GM21529 (cell line): Measurements from ENCODE around the gene ARID3B.
"Not testable (repeated sequence)": the region's sequence is repeated elsewhere in the genome, so short reads cannot be mapped to it uniquely, and the experiment has no call there.

ENCODE experiments used
- ATAC-seq: cut with Tn5 transposase; IDR thresholded peaks from one replicate; pipeline ENCODE4 v1.9.1; 2021; ENCODE audit not compliant: unreplicated experiment

ARID3B gene

GRCh38 chr15:74565381-74566085 is 24.5 kb downstream of the ARID3B start:
- no peak for ATAC-seq

- no peak for ATAC-seq
Observed at GRCh38 chr15:74568594-74568993, 27.6 kb downstream of the ARID3B start.

DNA sequence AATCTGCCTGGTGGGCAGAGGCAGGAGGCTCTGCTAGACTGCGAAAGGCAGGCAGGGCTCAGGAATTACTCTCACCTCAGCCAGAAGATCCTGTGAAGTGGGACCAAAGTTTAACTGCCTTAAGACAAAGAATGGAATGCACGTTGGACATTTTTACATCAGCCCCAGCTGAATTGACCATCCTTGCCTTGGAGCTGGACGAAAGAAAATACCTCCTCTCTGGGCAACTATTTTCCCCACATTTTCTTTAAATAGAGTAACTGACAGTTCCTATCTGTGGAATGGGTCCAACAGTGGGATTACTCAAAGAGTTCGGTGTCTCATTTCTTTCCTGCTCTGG is 28.7 kb downstream of the ARID3B start:
- ATAC-seq = no peak

DNA sequence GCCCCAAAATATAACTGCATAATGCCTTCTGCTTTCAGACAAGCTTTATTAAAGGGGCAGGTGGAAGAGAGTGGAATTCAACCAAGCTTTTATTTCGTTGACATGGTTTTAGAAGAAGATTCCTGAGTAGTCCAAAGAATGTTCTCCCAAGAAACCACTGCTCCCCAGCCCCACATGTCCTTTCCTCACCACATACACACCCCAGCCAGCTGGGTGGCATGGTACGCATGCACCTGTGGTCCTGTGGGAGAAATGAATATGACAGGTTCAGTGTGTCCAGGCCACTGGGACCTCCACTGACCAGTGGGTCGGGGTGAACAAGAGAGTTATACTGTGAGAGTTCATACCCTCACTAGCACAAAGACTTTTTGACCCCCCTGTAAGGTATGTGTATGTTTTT is 30.2 kb downstream of the ARID3B start:
- ATAC-seq = no peak

DNA sequence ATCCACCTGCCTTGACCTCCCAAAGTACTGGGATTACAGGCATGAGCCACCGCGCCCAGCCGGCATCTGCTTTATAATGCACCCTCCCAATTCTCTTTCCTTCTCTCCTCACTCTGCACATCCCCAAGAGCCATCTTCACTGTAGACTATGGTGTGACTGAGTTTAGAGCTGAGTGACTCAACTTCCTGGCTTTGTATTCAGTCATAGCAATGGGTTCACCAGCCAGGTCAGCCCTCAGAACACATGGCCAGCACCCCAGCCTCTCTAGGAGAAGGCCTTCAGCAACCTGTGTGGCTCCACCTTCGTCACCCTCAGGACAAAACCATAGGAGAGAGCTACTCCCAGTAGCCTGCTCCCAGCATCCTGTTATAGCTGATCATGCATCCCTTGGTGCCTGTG is 33.0 kb downstream of the ARID3B start:
- no peak for ATAC-seq

DNA sequence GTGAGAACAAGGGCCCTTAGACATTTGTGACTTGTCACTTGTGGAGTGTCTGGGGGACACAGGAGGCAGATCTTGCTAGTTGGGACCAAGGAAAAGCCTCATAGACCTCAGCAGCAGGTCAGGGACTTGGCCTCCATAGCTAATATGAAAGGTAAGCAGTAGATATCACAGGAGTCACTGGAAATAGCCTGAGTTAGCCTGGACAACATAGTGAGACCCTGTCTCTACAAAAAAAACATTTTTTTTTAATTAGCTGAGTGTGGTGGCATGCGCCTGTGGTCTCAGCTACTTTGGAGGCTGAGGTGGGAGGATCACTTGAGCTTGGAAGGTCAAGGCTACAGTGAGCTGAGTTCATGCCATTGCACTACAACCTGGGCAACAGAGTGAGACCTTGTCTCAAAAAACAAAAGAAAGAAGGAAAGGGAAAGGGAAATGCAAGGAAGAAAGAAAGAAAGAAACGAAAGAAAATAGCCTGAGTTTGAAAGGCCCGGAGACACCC is 37.5 kb downstream of the ARID3B start:
- ATAC-seq = no peak

GRCh38 chr15:74579001-74579400 is 38.0 kb downstream of the ARID3B start:
- no peak for ATAC-seq

DNA sequence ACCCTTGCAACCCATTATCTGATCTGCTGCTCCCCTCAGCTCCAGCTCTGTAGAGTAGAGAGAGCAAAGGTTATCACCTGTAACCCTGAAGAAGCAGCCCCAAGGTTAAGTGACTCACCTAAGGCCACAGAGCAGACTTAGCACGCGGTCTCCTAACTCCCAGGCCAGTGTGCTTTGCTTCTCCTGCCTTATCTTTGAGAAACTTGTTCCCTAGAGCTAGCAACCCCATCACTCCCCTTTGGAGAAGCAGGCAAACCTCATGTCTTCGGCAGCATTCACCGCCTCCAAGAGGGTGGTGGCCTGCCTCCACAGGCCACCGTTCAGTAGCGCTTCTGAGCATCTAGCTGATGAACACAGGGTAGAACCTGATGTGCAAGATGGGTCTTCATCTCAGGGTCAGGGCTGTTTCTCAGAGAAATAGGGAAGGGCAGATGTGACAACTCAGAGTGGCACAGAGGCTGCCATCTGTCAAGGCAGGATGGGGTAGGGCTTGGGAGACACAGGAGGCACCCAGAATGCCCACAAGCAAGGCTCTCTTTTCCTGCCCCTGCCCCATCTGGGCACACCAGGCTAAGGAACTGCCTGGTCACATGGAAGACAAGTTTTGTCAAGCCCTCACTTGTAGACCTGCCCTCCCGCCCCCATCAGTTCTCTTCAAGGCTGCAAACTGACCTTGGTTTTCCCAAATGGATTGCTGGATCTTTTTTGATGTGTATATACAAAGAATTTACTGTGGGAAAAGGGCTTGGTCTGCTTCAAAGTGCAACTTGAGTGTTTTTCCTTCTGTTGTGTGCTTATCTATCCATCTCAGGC is 39.7 kb downstream of the ARID3B start:
- ATAC-seq = no peak

DNA sequence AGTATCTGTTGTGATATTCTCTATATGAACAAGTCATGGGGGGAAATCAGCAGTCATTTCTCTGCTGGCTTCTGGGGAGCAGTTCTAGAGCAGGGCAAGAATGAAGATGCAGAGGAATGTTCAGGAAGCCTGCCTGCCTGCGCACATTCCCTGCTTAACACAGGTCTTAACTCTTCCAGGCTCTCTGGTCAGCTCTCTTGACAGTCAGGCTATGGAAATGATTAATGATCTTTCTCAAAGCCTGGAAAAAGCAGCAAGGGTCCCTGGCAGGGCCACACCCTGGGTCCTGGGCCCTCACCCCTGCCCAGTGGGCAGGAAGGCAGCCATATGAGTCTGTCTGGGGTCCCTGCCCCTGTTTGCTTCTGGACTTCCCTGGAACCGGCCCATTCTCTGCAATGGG is 43.2 kb downstream of the ARID3B start:
- no peak for ATAC-seq

DNA sequence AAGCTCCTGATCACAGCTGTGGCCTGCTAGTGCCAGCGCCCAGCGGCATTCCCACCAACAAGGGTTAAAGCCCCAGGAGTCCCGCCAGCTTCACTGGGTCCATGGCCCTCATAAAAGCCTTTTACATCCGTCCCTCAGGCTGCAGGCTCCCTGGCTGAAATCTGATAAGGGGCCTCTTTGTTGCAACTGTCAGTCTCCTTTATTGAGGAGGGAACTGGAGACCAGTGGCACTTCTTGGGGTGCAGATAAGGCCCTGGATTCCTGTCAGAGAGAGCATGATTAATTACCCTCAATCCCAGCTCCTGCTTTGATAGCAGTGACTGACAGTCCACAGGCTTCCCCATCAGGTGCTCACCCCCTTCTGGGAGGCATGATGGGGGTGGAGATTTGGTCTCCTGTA is 43.8 kb downstream of the ARID3B start:
- ATAC-seq = no peak

GRCh38 chr15:74585191-74585590 is 44.2 kb downstream of the ARID3B start:
- ATAC-seq = no peak

- no peak for ATAC-seq
Observed at GRCh38 chr15:74585857-74586256, 44.8 kb downstream of the ARID3B start.

- ATAC-seq = no peak
Observed at GRCh38 chr15:74589826-74590225, 48.8 kb downstream of the ARID3B start.

DNA sequence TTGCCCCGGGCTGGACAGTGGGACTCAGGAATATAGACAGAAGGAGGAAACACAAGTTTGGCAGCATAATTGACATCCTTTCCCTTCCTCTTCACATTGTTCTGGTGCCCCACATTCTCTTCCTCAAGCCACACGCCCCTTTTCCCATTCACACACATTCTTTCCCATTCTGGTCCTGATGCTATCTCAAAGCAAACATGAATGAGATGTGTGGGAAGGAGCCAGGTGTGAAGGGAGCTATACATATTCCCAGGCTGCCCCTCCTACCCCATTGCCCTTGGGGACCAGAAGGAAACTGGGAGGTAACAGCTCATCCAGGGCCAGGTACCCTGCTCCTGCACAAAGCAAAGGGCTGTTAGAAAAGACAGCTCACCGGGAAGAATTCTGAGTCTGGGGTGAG is 51.2 kb downstream of the ARID3B start:
- ATAC-seq = no peak

- ATAC-seq = no peak
Observed at GRCh38 chr15:74593122-74593521, 52.1 kb downstream of the ARID3B start.

DNA sequence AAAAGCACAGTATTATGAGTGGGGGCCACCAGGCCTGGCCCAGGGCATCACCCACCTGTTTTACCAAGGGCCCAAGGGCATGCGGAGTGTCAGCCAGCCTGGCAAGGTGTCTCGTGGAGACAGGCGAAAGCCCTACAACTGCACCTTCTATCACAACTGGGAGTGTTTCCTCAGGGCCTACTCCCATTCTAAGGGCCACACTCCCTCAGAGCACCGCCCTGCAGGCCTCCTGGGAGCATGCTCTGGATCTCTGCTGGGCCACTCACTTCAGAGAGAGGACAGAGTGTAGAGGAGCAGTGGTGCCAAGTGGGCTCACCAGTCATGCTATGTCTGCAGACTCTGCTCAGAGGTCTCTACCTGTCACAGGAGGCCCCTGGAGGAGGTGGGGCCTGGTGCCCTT is 53.4 kb downstream of the ARID3B start:
- ATAC-seq = no peak

GRCh38 chr15:74595271-74595670 is 54.3 kb downstream of the ARID3B start:
- no peak for ATAC-seq

GRCh38 chr15:74596736-74597135 is 55.7 kb downstream of the ARID3B start:
- not testable (repeated sequence) for ATAC-seq

DNA sequence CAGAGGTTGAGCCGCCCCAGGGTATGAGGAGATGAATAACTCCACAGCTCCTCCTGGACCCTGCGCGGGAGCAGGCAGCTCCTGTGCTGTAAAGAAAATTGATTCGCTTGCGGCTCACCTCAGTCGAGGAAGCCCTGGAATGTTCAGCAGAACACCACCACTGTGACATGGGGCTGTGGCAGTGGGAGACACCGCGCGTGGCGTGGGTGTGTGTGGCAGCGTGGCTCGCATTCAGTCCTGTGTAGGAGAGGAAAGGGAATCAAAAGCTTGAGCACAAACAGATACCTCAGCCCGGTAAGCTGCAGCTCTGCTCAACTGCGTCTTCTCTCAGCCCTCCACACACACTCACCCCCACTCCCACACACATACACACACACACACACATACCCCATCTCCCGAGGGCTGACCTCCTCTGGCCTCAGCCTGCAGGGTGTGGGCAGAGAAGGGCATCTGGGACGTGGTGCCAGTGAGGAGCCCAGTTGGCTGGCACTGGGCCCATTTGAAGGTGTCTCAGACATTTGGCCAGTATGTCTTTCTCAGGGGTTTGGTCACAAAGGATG is 56.2 kb downstream of the ARID3B start:
- ATAC-seq = not testable (repeated sequence)

GRCh38 chr15:74598126-74598842 is 57.3 kb downstream of the ARID3B start:
- peak; percentile 93 for ATAC-seq

DNA sequence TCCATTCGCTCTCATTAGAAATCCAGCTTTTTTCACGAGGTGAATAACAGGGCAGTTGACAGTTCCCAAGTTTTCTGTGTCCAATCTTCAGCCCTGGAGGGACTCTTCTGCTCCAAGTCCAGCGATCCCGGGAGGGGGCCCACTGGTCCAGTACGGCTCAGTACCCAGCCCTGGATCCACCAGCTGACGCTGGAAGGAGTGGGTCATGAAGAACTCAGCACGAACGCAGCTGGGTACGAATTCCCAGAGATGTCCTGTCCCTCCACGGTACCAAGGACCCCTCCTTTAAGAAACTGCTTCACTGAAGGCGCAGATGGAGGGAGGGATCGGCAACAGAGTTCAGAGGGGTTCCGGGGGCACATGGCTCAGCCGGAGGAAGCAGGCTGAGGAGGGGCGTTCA is 58.1 kb downstream of the ARID3B start:
- ATAC-seq = no peak
